ENCODE measurements around the gene BEST1. TPM values are rescaled to one million over a fixed set of nuclear protein-coding genes. Genes with fewer than 3 reads are reported as not detected.

Gene BEST1
- not detected in 2 replicates for total RNA-seq

DNA sequence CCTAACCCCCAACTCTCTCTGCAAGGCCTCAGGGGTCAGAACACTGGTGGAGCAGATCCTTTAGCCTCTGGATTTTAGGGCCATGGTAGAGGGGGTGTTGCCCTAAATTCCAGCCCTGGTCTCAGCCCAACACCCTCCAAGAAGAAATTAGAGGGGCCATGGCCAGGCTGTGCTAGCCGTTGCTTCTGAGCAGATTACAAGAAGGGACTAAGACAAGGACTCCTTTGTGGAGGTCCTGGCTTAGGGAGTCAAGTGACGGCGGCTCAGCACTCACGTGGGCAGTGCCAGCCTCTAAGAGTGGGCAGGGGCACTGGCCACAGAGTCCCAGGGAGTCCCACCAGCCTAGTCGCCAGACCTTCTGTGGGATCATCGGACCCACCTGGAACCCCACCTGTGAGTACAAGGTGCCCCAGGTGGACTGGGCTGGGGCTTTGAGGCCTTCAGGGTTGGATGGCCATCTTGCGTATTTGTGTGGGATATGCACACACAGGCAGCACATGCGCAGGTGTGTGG lies at the start of gene BEST1:
Gene BEST1 (plus strand): TSS at position 317 of the 513 bp plus-strand sequence. CDS start 1,456 bp downstream, outside the sequence.
- intact Hi-C loops (cut with micrococcal nuclease) = no loop called here

DNA sequence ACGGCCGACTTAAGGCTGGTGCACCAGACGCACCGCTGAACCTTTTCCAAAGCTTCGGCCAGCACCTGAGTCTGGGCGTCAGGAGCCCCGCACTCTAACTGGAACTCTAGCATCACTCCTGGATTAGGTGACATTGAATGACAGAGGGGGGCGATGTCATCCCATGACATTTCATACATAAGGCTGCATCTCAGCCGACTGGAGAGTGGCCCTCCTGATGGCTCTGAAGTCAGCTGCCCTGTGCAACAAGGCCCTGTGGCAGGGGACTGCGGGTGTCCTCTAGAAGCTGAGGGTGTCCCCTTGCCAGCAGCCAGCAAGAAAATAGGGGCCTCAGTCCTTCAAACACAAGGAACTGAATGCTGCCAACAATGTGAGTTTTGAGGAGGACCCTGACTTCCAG lies 48.8 kb upstream of the BEST1 start:
- intact Hi-C loops (cut with micrococcal nuclease) = no loop called here

DNA sequence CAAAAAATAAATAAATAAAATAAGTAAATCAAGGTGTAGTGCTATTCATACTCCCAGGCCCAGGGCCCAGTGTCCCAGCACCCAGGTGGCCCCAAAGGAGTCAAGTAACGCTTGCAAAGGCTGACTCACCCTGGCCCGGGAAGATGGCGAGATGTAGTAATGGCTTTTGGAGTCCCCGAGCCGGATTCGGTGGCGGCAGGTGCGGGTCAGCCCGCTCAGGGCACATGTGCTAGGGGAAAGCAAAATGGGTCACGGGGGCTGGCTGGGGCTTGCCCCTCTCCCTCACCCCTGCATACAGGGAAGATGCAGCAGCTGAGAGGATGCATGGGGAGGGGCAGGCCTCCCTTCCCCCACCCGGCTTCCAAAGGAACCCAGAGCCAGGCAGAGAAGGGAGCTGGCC lies 47.8 kb upstream of the BEST1 start:
- intact Hi-C loops (cut with micrococcal nuclease) = no loop called here

DNA sequence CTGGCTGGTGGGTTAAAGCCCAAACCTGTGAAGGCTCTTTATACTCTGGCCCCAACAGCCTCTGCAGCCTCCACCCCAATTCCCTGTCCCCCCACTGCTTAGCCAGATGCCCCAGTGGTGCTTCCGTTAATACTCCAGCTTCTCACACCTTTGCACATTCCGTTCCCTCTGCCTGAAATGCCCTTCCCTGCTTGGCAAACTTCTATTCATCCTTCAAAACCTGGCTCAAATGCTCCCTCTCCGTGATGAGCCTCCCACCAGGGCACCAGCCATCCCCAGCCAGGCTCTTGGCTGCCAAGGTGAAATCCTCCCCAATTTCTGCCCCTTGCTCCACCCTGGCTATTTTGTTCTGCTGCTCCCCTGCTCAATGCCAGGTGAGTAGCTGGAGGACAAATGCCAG lies 46.3 kb upstream of the BEST1 start:
- intact Hi-C loops (cut with micrococcal nuclease) = no loop called here

DNA sequence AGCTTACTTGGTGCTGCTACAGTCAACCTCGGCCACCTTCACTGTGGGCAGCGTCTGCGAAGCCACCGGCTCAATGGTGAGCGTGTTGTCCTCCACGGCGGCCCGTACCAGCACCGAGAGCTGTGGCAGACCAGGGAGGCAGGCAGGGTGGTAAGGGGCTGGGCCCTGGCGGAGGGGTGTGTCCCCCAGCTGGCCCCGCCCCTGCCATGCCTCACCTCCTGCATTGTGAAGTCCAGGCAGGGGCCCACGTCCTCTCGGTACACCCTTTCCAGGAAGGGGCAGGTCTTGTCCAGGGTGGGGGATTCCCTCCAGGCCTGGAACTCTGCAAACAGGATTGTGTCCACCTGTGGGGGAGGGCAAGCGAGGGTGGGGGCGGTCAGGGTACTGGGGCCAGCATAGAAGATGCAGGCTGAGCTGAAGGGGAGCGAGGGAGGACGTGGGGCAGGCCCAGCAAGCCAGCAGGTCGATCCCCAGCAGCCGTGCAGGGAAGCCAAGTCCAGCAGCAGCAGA lies 45.6 kb upstream of the BEST1 start:
- intact Hi-C loops (cut with micrococcal nuclease) = no loop called here

DNA sequence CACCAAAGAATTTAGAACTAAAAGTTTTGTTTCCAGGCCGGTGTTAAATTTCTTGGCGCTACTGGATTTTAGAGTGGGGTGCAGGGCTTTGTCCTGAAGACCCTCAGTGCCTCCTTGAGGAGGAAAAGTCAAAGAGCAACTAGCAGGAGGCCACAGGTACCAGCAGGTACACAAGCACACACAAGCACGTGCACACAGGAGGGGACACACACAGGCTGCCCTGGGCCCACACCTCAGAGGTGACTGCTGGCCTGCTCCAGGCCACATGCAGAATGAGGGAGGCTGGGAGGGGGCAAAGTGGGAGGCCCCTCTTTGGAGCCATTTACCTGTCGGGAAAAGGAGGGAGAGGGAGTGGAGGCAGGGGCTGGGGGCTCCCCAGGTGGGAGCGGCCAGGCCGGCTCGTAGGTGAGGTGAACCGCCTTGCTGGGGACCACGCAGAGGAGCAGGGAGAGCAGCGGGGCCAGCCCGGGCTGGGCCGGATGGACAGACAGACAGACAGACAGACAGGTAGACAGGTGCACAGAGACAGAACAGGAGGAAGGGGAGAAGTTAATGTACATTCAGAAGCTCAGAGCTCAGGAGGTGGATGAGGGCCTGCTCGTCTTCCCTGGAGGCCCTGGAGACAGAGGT lies 45.0 kb upstream of the BEST1 start:
- intact Hi-C loops (cut with micrococcal nuclease) = no loop called here

DNA sequence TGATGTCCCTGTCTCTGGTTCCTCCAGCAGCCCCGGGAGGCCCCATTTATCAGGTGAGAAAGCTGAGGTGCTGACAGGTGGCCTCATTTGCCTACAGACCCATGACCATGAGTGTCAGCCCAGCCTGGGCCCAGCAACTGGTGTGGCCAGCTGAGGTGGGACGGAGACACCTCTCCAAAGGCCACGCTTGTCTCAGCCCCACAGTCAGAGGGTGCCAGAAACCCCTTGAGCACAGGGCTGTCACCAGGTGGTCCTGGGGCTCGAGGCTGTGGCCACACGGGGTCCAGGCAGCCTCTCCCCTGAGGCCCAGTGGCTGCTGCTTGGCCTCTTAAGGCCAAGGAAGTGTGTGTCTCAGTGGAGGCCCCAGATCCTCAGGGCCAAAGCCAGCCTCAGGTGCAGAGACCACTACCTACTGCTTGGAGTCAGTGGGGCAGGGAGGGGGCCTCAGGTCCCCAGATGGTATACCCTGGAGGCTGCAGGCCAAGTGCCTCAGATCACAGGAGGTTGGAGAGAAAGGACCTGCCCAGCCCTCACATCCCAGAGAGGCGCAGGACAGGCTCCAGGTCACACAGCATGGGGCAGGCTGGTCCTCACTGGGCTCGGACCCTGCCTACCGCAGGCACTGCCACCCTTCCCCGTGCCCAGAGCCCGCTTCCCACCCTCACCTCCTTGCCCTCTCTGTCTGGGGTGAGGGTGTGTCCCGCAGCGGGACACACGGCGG lies 44.2 kb upstream of the BEST1 start:
- intact Hi-C loops (cut with micrococcal nuclease) = no loop called here

DNA sequence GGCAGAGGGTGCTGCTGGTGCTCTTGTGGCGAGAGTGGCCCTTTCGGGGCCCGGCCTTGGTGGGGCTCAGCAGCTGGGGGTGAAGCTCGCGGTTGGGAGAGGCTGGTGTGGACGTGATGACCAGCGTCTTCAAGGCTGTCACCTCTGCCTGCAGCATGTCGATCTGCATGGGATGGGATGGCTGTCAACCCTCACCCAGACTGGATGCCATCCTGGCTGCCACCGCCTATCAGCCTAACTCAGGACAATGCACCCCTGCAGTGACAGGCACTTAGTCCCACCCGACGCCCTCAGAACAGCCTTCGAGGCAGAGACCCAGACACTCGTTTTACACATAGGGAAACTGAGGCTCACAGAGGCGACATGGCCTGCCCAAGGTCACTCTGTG lies 43.6 kb upstream of the BEST1 start:
- intact Hi-C loops (cut with micrococcal nuclease) = no loop called here

DNA sequence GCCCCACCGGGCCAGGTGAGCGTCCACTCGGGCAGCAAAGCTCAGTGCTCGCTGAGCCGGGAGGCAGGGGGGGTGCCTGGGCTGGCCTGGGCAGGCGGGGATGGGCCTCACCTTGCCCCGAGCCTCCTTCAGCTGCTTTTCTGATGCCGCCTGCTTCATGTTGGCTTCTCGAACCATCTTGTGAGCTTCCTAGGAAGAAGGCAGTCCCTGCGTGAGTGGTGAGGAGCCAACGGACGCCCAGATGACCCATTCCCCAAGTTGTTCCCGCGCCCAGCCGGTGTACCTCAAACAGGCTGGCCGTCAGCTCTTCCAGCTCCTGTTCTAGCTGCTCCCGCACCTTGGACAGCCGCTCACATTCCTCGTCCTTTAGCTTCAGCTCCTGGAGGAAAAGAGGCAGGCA lies 42.9 kb upstream of the BEST1 start:
- intact Hi-C loops (cut with micrococcal nuclease) = no loop called here

DNA sequence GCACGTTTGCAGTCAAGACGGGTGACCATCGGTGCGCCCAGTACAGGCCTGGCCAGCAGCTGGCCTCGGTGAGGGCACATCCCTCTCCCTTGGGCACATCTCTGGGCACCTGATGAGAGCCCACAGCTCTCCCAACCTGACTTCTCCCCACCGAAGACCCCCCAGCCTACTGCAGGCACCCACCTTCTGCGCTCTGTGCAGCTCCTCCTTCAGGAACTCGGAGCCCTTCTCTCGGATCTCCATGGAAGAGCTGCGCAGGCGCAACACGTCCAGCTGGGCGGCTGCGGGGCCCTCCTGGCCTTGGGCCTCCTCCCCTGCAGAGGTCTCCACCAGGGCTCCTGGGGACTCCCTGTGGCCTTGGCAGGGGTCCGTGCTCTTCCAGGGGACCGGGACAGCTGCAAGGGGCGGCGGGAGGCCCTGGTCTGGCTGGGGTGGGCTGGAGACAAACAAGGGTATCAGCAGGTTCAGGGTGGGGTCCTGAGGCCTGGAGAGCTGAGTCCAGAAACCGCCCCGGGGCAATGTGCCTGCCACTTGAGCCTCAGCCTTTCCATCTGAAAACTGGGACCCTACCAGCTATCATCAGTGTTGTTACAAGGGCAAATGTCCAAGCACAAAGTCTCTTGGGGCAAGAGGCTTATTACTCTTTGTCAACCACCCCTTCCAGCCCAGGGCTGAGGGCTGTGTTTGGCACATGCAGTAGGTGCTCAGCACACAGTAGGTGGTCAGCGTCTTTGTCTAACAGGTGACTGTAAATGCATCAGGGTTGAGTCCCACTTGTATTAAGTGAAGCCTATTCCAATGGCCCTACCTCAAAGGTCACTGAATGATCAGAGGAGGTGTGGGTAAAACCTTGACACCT lies 42.1 kb upstream of the BEST1 start:
- intact Hi-C loops (cut with micrococcal nuclease) = no loop called here

DNA sequence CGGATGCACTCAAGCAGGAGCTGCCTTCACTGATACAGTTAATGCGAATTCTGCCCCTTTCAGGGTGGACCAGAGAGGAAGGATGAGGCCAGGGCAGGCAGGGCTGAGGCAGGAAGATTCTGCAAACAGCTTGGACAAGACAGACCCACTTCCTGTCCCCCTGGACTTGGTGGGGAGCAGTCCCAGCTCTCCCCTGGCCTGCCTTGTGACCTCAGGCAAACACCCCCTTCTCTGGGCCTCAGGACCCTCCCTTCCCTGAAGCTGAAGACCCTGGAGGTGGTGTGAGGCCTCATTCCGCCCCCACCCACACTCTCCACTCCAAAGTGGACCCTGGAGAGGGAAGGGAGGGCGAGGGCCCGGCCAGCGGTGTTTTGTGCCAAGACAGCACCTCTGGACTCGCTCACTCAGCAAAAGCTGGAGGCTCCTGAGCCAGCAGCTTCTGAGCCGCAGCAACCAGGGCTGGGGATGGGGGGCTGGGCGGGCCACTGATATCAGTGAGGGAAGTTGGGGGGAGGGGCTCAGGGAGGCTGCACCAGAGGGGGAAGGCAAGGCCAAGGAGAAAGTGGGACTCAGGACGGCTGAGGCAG lies 41.3 kb upstream of the BEST1 start:
- intact Hi-C loops (cut with micrococcal nuclease) = no loop called here

DNA sequence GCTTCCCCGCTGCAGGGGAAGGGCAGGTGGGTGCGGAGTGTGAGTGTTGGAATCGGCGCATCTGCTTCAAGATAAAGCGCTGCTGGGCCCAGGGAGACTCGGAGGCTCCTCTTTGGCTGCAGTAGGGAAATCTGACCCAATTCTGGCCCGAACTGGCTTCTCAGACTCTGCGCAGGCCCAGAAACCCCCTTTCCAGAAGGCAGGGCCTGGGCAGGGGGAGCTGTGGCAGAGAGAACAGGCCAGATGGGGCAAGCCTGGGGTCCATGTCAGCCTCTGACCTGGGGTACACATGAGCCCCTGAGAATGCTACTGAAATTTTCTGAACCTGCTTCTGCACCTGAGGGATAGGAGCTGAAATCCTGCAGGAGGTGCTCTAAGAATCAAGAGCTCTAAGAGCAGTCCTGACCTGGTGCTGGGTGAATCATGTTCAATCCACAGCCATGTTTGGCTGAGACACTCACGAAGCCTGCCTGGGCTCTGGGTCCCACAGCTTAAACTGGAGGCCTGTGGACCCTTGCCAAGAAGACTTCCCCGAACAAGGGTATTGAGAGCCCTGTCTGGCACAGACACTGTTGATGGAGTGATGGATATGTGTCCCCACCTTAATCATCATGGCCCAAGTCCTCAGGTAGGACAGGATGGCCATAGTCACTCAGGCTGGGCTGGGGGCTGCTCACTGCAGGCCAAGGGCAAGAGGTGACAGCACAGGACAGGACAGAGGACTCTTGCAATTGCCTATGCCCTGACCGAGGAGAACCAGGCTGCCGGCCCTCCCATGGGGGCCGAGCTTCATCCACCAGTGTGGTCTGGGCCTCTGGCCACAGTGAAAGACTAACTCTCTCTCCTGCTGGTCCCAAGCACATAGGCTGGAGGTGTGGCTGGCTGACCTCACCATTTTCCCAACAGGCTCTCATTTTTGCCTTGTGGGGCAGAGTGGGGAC lies 39.7 kb upstream of the BEST1 start:
- intact Hi-C loops (cut with micrococcal nuclease) = no loop called here

DNA sequence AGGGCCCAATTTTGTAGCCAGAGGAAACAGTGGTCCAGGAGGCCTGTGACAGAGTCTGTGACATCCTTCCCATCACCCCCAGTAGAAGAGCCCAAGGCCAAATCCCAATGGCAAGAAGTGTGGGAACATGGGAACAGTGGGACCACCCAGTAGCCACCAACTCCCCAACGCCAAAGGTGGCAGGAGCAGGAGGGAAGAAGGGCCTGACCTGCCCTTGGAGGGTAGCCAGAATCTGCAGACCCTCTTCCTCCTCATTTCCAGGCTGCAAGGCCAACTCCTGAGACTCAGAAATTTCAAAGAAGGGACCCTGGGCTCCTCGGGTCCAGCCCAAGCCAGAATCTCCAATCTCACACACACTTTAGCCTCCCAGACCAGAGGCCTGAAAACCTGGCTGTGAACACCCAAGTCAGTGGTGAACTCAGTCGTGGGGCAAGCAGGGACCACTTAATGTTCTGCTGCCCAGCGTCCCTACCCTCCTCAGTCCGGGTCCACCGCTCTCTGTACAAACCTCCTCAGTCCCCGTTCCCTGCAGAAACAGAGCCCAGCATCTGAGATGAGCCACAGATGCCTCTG lies 38.9 kb upstream of the BEST1 start:
- intact Hi-C loops (cut with micrococcal nuclease) = no loop called here

DNA sequence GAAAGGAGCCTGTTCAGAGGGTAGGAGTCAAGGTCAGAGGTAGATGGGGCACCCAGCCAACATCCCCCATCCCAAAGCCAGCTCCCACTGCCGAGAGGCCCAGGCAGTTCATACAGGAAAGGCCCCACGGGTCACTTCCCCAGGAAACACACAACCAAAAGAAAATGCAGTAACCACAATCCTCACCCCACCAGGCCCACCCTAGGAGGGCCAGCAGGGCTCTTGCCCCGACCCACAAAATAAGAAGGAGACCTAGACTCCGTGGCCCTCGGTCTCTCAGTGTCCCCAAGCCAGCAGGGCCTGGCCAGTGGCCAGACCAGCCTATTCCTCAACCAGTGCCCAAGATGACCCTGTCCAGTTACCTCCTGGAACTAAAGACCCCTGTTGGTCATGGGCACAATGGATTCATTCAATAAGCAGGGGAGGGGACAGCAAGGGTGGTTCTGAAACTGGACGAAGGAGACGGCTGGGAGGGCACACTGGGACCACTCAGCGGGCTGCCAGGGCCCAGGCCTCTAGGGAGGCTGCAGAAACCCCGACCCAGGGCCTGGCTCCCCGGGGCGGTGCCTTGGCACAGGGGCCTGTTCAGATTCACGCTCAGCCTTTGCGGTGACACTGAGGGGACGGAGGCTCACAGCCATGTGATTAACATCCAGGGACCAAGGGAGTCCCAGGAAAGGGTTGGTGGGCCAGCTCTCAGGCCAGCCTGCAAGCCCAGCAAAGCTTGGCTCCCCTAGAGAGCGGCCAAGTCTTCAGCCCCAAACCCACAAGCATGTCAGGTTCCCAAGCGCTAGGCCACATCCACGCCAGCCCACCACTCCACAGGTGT lies 38.2 kb upstream of the BEST1 start:
- intact Hi-C loops (cut with micrococcal nuclease) = no loop called here

DNA sequence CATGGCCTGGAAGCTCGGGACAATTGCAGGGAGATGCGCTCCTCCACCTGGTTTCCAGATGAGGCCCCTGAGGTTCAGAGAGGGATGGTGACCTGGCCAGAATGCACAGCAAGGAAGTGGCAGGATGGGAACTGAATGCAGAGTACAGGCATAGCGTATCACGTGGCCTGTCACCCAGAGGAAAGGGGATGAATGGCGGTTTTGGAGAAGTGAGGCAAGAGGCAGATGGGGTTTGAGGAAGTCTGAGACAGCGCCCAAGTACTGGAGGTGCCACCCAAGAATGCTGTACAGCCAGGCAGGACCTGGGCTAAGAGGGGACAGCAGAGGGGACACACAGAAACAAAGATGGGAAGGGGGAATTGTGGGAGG lies 37.6 kb upstream of the BEST1 start:
- intact Hi-C loops (cut with micrococcal nuclease) = no loop called here

DNA sequence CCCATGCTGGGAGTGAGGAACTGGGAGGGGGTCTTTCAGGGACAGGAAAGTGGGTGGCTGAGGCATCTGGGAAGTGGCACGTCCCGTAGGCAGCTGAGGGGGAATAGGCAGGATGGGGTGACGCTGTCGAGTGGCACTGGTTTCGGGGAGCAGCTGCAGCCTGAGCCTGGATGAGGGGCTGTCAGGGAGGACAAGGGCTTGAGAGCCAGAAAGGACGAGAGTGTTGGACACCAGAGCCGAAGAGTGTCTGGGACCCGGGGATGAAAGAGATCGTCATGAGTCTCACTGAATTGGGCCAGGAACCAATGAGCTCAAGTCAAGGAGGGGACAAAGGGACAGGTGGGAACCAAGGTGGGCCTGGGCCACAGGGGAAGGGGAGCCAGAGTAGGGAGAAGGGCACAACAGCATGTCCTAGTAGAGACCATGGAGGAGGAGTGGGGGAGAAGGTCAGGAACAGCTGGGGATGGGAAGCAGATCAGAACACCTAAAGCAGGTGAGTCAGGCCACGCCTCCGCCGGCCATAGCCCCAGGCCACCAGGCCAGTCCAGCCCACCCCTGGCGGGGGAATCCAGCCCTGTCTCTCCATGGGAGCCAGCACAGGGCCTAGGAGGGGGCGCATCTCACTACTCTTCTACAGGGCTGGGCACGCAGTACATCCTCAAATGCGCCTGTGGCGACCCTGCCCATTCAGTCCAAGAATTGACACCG lies 37.0 kb upstream of the BEST1 start:
- intact Hi-C loops (cut with micrococcal nuclease) = no loop called here

DNA sequence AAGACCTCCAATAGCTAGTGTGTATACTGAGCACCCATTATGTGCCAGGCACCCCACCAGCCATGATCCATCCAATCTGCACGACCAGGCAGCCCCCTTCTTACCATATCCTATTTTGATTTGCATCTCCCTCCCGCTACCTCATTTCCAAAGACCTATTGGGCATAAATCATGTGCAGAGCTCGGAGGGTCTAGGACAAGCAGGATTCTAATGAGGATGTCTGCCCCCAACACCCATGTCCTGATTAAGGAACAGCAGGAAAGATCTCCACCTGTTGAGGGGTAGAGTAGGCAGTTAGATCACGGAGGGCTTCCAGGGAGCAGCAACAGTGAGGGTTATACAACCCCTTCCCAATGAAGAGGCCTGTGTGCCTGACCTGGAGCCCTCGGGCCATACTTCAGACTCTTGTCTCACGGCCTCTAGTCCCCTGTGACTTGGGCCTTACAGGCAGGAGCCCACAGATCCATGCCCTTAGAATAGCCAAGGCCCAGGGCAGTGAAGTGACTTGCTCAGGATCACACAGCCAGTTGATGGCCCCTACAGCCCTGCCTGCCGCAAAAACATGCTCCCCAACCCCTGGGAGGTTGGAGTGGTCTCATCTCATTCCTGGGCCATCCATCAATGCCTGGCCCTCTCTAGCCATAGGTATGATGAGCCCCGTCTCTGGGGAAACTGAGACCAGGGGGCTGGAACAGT lies 36.3 kb upstream of the BEST1 start:
- intact Hi-C loops (cut with micrococcal nuclease) = no loop called here

All from T-helper 2 cell treated with Interferon-gamma antibody and Interleukin-4, amounts not matched to agents 100 ng/mL and 5 ng/mL, for 36 hours (primary cell).